GM19455 (cell line): Measurements from ENCODE around the gene TADA2B.

Experiments
- ATAC-seq: cut with Tn5 transposase; IDR thresholded peaks from one replicate; pipeline ENCODE4 v1.9.1; 2021; ENCODE audit not compliant: unreplicated experiment

Gene TADA2B

GRCh38 chr4:7105276-7105675 lies 62.1 kb downstream of the TADA2B start:
- ATAC-seq, result no peak

- no peak for ATAC-seq
Measured at GRCh38 chr4:7107166-7107905, 64.2 kb downstream of the TADA2B start.
